Measurements from ENCODE around the gene ZNF598.

GRCh38 chr16:1958715-1959268 is 50.8 kb downstream of the ZNF598 start:
- TF ChIP-seq, protein P1, sequence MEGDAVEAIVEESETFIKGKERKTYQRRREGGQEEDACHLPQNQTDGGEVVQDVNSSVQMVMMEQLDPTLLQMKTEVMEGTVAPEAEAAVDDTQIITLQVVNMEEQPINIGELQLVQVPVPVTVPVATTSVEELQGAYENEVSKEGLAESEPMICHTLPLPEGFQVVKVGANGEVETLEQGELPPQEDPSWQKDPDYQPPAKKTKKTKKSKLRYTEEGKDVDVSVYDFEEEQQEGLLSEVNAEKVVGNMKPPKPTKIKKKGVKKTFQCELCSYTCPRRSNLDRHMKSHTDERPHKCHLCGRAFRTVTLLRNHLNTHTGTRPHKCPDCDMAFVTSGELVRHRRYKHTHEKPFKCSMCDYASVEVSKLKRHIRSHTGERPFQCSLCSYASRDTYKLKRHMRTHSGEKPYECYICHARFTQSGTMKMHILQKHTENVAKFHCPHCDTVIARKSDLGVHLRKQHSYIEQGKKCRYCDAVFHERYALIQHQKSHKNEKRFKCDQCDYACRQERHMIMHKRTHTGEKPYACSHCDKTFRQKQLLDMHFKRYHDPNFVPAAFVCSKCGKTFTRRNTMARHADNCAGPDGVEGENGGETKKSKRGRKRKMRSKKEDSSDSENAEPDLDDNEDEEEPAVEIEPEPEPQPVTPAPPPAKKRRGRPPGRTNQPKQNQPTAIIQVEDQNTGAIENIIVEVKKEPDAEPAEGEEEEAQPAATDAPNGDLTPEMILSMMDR (IDR thresholded peaks at IDR 0.05): no peak
- TF ChIP-seq EP300 (IDR thresholded peaks at IDR 0.05) (no peak), MYC (IDR thresholded peaks at IDR 0.05; ENCODE audit: borderline replicate concordance, low read length) (no peak), E2F6 (IDR thresholded peaks at IDR 0.05; ENCODE audit: borderline replicate concordance, low read depth) (no peak), RARB (CRISPR knock-in tag; IDR thresholded peaks at IDR 0.05) (no peak)
